HepG2 (cell line): ENCODE results near the gene IQCE. TPM values are rescaled to one million over a fixed set of nuclear protein-coding genes. Genes with fewer than 3 reads are reported as not detected.

Source experiments
- ARID5B ChIP-seq: IDR thresholded peaks from 2 replicates; pipeline ENCODE4 v1.4.0; 2020; ENCODE audit warnings: mild to moderate bottlenecking, missing genetic modification reagents
- CC2D1A ChIP-seq: sonication (generic); formaldehyde crosslinking; IDR thresholded peaks from 2 replicates; pipeline ENCODE4 v1.8.1; 2023; ENCODE audit warnings: mild to moderate bottlenecking, missing genetic modification reagents
- E2F2 ChIP-seq: sonication (generic); formaldehyde crosslinking; IDR thresholded peaks from 2 replicates; pipeline ENCODE4 v1.4.0; 2020; ENCODE audit warnings: missing genetic modification reagents, borderline replicate concordance
- E2F5 ChIP-seq: sonication (generic); formaldehyde crosslinking; conservative IDR thresholded peaks from 2 replicates; pipeline ENCODE4 v1.4.0; 2020; ENCODE audit warnings: missing genetic modification reagents
- FOXA3 ChIP-seq: IDR thresholded peaks from 2 replicates; pipeline ENCODE4 v1.6.1; 2016; ENCODE audit warnings: missing genetic modification reagents, missing compliant biosample characterization
- HCFC1 ChIP-seq: fragments of 150-350 bp; IDR thresholded peaks from 2 replicates; pipeline ENCODE4 v1.6.1; 2014; ENCODE audit warnings: low read depth, low read length
- HNRNPUL1 ChIP-seq: fragments of 200-400 bp; formaldehyde crosslinking; IDR thresholded peaks from 2 replicates; pipeline ENCODE4 v1.6.1; 2017; ENCODE audit warnings: low read depth, mild to moderate bottlenecking, low read length, moderate library complexity
- ISL2 ChIP-seq: sonication (generic); formaldehyde crosslinking; IDR thresholded peaks from 2 replicates; pipeline ENCODE4 v1.5.0; 2020; ENCODE audit warnings: missing genetic modification reagents
- KAT8 ChIP-seq: IDR thresholded peaks from 2 replicates; pipeline ENCODE4 v1.6.1; 2016; ENCODE audit warnings: missing genetic modification reagents, missing compliant biosample characterization
- MED1 ChIP-seq: sonication (generic); formaldehyde crosslinking; IDR thresholded peaks from 2 replicates; pipeline ENCODE4 v1.4.0; 2020; ENCODE audit warnings: missing genetic modification reagents
- MTA3 ChIP-seq: sonication (generic); formaldehyde crosslinking; IDR thresholded peaks from 2 replicates; pipeline ENCODE4 v1.4.0; 2020; ENCODE audit warnings: missing genetic modification reagents
- NCOA2 ChIP-seq: sonication (generic); formaldehyde crosslinking; IDR thresholded peaks from 2 replicates; pipeline ENCODE4 v1.8.0; 2022; ENCODE audit warnings: inconsistent platforms
- NR2F2 ChIP-seq: IDR thresholded peaks from 2 replicates; pipeline ENCODE4 v1.6.1; 2012; ENCODE audit warnings: low read depth, inconsistent platforms, borderline replicate concordance
- PAWR ChIP-seq: sonication (generic); formaldehyde crosslinking; IDR thresholded peaks from 2 replicates; pipeline ENCODE4 v1.4.0; 2020; ENCODE audit warnings: missing genetic modification reagents, mild to moderate bottlenecking, borderline replicate concordance
- RXRB ChIP-seq: IDR thresholded peaks from 2 replicates; pipeline ENCODE4 v1.6.1; 2016; ENCODE audit warnings: borderline replicate concordance, missing genetic modification reagents, missing compliant biosample characterization
- SAP130 ChIP-seq: IDR thresholded peaks from 2 replicates; pipeline ENCODE4 v1.6.1; 2016; ENCODE audit warnings: low read depth
- SOX5 ChIP-seq: IDR thresholded peaks from 2 replicates; pipeline ENCODE4 v1.6.1; 2016; ENCODE audit warnings: borderline replicate concordance
- ZBTB7A ChIP-seq: sonication (generic); formaldehyde crosslinking; IDR thresholded peaks from 2 replicates; pipeline ENCODE4 v1.8.0; 2022; ENCODE audit warnings: mild to moderate bottlenecking, missing genetic modification reagents
- ZNF225 ChIP-seq: sonication (generic); formaldehyde crosslinking; IDR thresholded peaks from 2 replicates; pipeline ENCODE4 v1.4.0; 2020; ENCODE audit warnings: mild to moderate bottlenecking, missing genetic modification reagents
- ZNF430 ChIP-seq: sonication (generic); formaldehyde crosslinking; IDR thresholded peaks from 2 replicates; pipeline ENCODE4 v1.9.0; 2021; ENCODE audit warnings: mild to moderate bottlenecking, missing genetic modification reagents
- ZNF503 ChIP-seq: sonication (generic); formaldehyde crosslinking; IDR thresholded peaks from 2 replicates; pipeline ENCODE4 v1.4.0; 2020; ENCODE audit warnings: missing genetic modification reagents
- ZNF580 ChIP-seq: IDR thresholded peaks from 2 replicates; pipeline ENCODE4 v1.6.1; 2016; ENCODE audit warnings: low read depth, borderline replicate concordance
- ZNF766 ChIP-seq: sonication (generic); formaldehyde crosslinking; IDR thresholded peaks from 2 replicates; pipeline ENCODE4 v1.5.0; 2020; ENCODE audit warnings: missing genetic modification reagents, borderline replicate concordance
- polyA plus RNA-seq, 8 experiments: library from polyadenylated mRNA; depleted of rRNA in 3 of 8; stranded (reverse) in 7 of 8; unstranded in 1 of 8; fragments of >200 nt; fragmentation: Illumina TruSeq in 4 of 8; extraction: Trizol in 4 of 8; gene quantifications; 2 replicates each; pipeline versions ENCODE4 v1.2.1 to v1.2.3, GENCODE V29; 2011 to 2016; ENCODE audit warnings: low read depth in 4 of 8, missing spikeins in 1 of 8, mixed read lengths in 1 of 8; ENCODE audit not compliant: insufficient read depth in 1 of 8
- total RNA-seq, 5 experiments: library from RNA; depleted of rRNA; stranded (reverse); fragments of >200 nt; fragmentation: Illumina TruSeq; extraction: Trizol; gene quantifications; 2 replicates each; pipeline ENCODE4 v1.2.3, GENCODE V29; 2016; ENCODE audit warnings: low read depth in 1 of 5

The IQCE gene
- total and polyA plus RNA-seq, 2 of the 13 experiments (the other 11 are each of a cell fraction or from before 2014, with no cell fraction given) = 1.5 to 2.5 TPM

- TF ChIP-seq ZNF225 (no peak), NR2F2 (peak; percentile 56; the same call in 1 of the 2 replicates), HCFC1 (no peak), KAT8 (CRISPR knock-in tag) (peak; percentile 36; the same call in 1 of the 2 replicates), E2F2 (no peak), ISL2 (CRISPR knock-in tag) (peak; percentile 45; the same call in 1 of the 2 replicates), HNRNPUL1 (no peak), ZNF580 (CRISPR knock-in tag) (peak; percentile 40; the same call in 1 of the 2 replicates), ZBTB7A (CRISPR knock-in tag) (peak; percentile 98), E2F5 (CRISPR knock-in tag) (no peak), RXRB (peak; percentile 89), ZNF766 (CRISPR knock-in tag) (0 out of 2 replicates have a peak, but pooled peaks have one; percentile 29), CC2D1A (CRISPR knock-in tag) (no peak), SAP130 (CRISPR knock-in tag) (peak; percentile 49; the same call in 1 of the 2 replicates), ZNF430 (CRISPR knock-in tag) (no peak), MTA3 (CRISPR knock-in tag) (no peak), SOX5 (CRISPR knock-in tag) (peak; percentile 46; the same call in 1 of the 2 replicates), MED1 (CRISPR knock-in tag) (peak; percentile 73), NCOA2 (CRISPR knock-in tag) (peak; percentile 73), PAWR (CRISPR knock-in tag) (no peak), FOXA3 (CRISPR knock-in tag) (peak; percentile 93), ARID5B (peak; percentile 60), ZNF503 (CRISPR knock-in tag) (peak; percentile 68; the same call in 1 of the 2 replicates)
Measured at GRCh38 chr7:2510909-2511768, 47.6 kb upstream of the IQCE start (continued).
